Activated naive CD4-positive, alpha-beta T cell (primary cell): ENCODE data around the gene RPL14.
A peak's percentile ranks its signal among the peaks of the same experiment; 100 is the strongest.
"Not testable (repeated sequence)": the region's sequence is repeated elsewhere in the genome, so short reads cannot be mapped to it uniquely, and the experiment has no call there.

ENCODE experiments used
- DNase-seq, 4 experiments: peaks; one replicate each; lab custom pipeline; 2025; lab: John Stamatoyannopoulos, UW

Gene RPL14

DNA sequence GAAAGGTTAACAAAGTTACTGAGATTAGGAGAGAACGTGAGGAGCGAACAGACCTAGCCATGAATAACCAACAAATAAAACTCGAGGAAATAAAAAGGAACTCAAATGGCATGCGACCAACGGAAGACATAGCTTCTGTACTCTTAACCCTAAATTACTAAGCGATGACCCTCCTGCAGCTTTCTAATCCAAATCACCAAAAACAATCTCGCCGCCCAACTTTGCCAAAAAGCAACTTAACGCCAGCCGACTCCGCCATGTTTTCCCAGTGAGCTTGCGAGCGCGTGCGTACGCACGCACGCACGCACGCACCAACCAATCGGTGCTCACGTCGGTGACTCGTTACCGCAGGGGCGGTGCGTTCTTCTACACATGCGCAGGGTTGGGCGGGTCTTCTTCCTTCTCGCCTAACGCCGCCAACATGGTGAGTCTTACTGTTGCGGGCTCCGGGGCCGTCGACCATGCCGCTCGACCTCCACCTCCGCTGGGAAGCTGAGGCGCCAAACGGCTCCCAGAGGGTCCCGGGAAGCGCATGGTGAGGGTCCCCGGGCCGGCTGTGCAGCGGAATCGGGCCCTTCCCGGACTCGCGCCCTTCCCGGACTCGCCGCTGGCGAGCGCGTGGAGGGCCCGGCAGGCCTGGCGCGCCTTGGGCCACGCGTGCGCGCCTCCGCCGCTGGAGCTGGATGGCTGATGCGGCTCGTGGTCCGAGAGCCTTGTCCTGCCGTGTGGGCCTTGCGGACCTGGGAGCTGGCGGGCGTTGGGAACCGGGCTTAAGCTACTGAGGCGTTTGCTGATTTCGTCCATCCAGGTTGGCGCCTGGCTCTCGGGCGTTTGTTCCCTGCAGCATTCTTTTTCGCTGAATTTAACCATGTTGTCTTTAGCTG lies at the start of gene RPL14:
RPL14 (plus strand) TSS at position 400 of the 884 bp plus-strand sequence; CDS start at position 533, 133 bp downstream.
- DNase-seq, result peak; percentile 80 to 93 (median 89)

DNA sequence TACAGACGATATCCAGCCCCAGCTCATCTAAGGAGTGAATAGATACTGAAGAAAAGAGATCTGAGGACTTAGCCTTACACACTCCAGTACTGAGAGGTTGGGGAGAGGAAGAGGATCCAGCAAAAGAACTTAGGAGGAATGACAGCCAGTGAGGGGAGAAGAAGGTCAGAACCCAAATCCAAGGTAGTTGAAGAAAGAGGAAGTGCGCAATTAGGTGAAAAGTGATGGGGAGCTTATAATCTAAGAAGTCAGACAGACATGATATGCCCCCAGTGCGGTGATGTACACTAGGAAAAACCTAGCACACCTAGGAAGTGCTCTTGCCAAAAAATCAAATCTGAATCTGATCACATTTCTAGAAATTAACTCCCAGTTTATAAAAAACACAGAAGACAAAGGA lies 49.5 kb upstream of the RPL14 start:
- no peak for DNase-seq

DNA sequence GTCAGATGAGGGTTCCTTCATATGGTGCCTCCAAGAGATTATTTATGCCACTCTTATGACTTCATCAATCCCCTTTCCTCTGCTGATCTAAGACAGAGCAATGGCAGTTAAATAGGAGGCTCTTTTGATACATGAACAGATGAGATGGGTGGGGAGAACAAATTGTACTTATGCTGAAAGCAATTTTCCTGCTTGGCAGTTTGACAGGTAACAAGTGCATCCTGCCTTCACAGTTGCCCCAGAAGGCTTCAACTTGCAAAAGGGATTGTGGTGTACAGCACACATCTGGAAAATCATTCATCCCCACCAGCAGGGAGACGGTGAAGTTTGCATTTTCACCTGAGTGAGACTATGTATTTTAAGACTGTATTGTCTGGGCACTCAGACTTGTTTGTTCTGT lies 42.9 kb upstream of the RPL14 start:
- no peak for DNase-seq

DNA sequence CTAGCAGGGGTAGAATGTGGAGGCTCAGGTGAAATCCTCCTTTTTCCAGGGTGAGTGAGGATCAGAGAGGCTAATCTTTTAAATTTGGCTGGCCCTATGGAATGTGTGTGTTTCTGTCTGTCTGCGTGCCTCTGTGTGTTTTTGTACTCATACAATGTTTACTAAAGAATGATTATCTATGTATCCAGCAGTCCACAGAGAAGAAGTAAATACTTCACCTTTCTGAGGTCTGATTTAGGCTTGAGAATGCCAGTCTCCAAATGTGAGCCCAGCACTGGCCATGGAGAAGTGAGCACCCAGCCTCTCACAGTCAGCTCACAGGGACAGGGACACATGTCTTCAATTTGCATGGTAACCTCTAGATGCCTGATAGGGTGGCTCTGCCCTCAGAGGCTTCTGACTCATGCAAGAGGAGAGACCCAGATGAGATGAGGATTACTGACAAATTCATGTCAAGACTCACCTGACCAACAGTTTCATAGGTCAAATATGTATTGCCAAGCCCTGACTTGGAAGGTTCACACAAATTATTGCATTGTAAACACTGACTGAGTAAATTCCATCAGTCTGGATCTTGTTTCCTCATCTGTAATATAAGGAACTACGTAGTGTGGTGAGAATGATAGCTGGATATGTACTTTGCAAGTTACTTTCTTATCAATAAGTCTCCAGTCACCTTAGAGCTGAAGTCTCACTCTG lies 39.1 kb upstream of the RPL14 start:
- no peak for DNase-seq

DNA sequence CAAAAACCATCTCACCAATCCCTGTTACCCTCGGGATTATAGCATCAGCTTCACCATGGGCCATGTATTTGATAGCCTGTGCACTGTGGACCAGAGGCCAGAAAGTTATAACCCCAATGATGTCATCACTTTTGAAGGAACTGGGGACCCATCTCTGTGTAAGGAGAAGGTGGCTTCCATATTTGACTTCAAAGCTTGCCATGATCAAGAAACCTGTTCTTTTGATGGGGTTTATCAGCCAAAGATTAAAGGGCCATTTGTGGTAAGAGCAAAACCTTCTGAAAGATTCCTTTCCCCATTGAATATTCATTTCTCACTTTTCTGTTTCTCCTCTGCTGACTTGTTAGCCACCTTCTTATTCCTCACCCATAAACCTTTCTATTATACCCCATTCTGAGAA lies 34.3 kb upstream of the RPL14 start:
- no peak for DNase-seq

DNA sequence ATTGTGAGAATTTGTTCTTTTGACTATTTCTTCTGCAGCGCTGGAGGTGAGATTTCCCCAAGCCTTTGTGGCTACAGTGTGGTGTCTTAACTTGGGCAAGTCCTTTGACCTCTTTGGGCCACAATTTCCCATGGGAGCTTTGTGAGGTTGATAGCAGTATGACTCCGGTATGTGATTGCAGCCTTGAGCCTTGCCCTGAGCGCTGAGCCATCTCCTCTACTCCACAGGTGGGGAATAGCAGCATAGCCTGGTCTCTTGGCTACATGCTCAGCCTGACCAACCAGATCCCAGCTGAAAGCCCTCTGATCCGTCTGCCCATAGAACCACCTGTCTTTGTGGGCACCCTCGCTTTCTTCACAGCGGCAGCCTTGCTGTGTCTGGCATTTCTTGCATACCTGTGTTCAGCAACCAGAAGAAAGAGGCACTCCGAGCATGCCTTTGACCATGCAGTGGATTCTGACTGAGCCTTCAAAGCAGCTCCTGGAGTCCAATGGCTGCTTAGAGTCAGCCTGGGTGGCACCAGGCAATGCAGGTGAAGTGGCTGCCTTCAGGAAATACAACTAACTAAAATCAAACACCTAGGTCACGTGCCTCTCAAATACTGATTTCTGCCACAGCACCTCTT lies 30.0 kb upstream of the RPL14 start:
- no peak for DNase-seq

DNA sequence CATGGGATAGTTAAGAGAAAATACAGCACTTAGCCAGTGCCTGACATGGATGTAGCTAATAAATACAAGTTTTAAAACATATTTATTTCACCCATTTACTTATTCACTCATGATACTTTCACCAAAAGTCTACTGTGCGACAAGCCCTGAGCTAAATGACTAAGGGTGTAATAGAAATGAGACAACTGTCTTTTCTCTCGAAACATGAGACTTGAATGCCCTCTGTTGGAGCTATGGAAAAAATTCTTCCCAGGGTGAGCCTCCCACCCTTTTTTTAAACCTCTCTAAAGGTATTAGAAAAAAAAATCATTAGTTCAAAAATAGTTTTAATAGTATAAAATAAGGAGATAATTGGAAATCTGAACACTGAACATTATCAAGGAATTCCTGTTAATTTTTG lies 24.3 kb upstream of the RPL14 start:
- DNase-seq, result no peak

DNA sequence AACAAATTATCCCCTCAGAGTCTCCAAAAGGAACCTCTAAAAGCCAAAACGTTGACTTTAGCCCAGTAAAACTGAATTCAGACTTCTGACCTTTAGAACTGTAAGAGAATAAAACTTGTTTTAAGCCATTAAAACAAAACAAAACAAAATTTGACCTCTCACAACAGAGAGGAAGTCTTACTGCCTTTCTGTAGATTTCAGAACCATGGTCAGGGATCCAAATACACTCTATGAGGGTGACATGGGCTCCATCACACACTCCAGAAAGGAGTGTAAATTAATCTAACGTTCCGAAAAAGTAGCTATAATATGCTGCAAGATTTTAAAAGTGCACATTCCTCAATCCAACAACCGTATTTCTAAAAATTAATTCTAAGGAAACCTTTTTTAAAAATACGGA lies 19.2 kb upstream of the RPL14 start:
- no peak for DNase-seq

DNA sequence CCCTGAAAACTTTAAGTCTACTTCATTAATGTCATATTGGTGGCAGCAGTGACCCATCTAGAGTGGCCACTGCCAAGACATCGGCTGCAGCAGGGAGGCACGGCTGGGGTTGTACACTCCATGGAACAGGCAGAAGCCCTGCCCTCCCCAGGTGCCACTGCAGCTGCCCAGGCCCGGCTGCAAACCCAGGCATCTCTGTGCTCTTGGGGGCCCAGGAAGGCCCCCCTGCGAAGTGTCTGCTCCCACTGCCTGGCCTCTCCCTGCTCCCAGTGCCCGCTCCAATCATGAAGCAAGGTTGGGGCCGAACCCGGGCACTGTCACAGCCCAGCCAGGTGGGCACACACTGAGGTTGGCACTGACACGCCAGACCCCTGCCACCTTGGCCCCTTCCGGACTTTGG lies 12.1 kb upstream of the RPL14 start:
- DNase-seq, result no peak

DNA sequence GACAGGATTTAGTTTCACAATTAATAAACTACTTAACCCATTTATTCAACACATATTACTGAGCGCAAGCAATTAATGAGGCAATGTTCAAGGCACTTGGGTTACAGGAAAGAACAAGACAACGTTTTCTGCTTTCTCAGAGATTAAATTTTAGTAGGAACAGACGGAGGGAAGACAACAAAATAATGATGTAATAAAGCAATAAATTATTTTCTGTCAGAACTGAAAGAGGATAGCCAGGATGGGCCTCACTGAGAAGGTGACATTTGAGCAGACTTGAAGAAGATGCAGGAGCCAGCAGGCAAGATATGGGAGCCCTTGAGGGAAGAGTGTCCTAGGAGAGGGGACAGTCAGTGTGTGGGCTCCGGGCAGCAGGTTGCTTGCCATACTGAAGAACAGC lies 11.3 kb upstream of the RPL14 start:
- no peak for DNase-seq

DNA sequence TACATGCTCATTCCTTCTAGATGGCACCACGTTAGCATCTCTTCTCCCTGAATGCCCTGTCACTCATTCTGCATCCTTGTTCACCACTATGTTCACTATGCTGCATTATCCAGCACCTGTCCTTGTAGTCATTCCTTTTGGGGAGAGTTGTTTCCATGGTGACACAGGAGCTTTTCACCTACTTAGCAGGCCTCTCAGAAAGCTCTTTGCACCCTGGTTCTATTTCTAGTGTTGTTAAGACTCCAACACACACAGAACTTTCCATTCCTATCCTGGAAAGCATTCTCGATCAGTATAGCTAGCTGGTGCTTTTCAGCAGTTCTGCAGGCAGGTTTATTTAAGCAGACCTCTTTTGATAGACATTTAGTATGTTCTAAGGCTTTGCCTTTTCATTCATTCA lies 6.7 kb upstream of the RPL14 start:
- DNase-seq, result no peak

DNA sequence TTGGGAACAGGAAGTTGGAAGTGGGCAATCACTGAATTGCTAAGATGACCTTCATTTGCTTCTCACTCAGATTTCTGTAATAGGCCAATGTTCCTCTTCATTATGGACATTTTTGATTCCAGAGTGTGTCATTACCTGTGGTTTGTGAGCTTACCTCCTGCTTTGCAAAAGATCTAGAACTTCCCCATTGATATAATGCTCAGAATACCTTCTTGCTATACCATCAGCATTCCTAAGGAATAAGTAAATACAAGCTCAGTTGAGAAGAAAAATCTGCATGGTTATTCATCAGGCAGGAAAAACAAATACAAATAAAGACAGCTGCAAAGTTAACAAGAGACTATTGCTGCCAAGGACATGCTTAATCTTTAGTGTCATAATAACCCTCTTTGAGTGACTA lies 5.6 kb upstream of the RPL14 start:
- DNase-seq, result no peak

DNA sequence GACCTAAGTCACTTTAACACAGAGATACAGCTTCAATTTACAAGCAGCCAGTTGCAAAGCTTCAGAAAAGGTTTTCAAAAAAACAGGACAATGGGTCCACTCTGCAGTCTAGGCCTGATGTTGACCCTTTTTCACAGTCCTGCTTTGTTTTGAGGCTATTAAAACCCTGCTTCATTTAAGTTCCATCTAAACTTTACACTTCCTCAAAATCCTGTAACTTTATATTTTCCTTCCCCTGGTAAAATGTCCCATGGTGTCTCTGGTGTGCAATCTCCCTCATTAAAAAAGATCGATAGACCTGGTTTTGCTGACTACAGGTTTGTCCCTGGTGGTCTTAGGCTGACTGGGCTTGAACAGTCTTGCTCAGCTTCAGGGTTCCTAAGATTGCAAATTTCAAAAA lies 5.1 kb upstream of the RPL14 start:
- DNase-seq, result no peak

DNA sequence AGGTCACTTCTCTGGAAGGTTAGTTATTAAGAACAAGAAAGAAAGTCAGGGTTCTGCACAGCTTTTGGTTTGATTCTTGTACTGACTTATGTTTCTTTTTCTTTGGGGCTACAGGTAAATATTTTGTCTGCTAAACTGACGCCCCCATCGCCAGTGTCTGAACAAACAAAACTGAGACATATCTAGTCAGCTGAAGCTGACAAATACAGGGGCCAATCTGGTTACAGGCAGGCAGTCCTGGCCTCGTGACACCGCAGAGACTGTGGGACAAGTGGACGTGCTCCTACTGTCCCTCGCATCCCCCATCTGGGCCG lies 4.6 kb upstream of the RPL14 start:
- no peak for DNase-seq

DNA sequence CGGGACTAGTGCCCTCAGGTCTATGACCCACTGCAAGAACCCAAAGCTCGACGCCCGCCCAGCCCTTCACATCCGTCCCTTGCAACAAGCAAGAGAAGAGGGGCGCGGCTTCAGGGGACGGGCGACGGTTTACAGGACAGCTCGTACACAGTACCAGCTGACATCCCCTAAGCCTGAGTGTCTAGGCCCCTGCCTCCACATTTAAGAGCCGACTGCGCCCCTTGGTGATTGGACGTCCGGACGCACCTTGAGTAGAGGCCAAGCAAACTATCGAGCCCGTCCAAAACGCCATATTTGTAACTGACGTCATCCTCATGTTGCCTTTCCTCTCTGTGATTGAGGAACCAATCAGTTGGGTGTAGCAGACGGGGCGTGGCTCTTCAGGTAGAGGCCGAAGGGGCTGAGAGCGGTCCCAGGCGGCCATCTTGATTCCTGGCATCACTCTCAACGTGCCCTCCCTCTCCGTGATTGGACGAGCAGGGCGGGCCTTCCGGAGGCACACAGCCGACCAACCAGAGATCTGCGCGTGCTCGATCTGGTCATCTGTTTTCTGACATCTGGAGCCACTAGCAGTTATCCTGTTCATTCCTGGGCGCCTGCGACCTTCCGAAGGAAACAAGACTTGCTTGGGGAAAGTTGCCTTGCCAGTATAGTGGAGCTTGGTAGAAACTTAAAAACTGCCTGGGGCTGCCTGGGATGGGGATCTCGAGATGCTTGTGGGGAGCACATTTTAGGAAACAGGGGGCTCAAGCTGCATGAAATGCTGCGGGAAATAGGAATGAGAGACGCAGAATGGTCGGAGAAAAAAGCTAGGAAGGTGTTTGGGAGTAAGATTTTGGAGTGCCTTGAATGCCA lies 4.0 kb upstream of the RPL14 start:
- DNase-seq, result peak; percentile 80 to 93 (median 86)

DNA sequence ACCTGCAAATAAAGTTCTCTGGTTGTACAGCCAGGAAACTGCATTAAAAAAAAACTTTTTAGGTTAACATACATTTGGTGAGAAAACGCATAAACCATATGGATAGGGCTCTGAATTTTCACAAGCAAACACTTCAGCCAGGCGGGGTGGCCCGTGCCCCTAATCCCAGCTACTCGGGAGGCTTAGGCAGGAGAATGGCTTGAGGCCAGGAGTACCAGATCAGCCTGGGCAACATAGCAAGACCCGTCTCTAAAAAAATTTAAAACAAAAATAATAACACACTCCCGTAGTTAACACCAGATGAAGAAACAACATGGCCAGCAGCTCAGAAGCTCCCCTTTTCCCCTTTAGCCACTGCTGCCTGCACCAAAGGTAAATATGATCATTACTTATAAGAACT lies 3.2 kb upstream of the RPL14 start:
- DNase-seq, result no peak

DNA sequence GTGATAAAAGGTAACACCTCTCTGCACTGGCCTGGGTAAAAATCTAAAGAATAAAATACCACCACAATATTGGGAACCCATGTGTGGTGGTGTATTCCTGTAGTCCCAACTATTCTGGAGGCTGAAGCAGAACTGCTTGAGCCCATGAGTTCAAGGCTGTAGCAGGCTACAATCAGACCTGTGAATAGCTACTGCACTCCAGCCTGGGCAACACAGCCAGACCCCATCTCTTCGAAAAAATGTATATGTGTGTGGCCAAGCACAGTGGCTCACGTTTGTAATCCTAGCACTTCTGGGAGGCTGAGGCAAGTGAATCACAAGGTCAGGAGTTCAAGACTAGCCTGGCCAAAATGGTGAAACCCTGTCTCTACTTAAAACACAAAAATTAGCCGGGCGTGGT lies 1.8 kb upstream of the RPL14 start:
- no peak for DNase-seq

DNA sequence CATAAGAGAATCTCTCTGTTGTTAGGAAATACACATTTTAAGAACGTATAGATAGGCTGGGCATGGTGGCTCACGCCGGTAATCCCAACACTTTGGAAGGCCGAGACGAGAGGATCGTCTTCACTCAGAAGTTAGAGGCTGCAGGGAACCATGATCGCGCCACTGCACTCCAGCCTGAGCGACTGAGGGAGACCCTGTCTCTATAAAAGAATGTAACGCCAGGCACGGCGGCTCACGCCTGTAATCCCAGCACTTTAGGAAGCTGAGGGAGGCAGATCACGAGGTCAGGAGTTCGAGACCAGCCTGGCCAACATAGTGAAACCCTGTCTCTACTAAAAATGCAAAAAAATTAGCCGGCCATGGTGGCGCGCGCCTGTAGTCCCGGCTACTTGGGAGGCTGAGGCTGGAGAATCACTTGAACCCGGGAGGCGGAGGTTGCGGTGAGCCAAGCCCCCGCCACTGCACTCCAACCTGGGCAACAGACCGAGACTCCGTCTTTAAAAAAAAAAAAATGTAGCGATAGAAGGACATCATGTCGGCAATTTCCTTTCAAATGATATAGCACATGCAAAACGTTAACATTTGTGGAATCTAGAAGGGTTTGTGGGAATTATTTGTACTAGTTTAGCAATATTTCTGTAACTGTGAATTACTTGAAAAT lies 730 bp upstream of the RPL14 start:
- no peak for DNase-seq

DNA sequence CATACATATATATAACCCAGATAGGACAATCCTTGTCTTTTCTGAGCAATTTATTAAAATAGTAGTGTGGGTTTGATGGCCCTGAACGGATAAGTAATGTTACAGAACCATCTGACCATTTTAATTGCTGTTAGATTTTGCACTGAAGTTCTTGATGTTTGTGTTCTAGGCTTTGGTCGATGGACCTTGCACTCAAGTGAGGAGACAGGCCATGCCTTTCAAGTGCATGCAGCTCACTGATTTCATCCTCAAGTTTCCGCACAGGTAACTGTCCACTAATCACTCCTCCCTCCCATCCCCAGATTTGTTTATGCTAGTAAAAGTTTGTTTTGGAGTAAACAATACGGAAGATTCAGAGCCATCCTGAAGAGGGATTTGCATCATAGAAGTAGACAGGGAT lies 1.3 kb downstream of the RPL14 start:
- no peak for DNase-seq

DNA sequence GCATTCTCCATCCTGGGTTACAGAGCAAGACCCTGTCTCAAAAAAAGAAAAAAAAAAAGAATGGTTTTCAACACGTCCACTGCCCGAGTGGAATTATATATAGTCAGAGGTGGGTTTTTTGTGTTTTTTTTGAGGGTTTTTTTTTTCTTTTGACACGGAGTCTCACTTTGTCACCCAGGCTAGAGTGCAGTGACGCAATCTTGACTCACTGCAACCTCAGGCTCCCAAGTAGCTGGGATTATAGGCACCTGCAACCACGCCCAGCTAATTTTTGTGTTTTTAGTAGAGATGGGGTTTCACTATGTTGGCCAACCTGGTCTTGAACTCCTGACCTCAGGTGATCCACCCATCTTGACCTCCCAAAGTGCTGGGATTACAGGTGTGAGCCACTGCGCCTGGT lies 3.3 kb downstream of the RPL14 start:
- DNase-seq, result not testable (repeated sequence)

DNA sequence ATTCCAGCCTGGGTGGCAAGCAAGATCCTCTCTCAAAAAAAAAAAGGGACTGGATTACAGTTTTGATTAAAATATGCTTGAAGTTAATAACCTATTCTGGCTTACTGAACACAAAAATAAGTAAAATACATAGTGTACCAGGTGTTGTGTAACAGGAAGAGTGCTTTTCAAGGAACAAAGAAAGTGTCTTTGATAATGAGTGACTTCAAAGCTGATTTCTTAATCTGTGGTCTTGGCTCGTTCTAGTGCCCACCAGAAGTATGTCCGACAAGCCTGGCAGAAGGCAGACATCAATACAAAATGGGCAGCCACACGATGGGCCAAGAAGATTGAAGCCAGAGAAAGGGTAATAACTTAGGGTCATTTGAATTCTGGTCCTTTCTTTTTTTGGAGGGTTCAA lies 4.0 kb downstream of the RPL14 start:
- no peak for DNase-seq

DNA sequence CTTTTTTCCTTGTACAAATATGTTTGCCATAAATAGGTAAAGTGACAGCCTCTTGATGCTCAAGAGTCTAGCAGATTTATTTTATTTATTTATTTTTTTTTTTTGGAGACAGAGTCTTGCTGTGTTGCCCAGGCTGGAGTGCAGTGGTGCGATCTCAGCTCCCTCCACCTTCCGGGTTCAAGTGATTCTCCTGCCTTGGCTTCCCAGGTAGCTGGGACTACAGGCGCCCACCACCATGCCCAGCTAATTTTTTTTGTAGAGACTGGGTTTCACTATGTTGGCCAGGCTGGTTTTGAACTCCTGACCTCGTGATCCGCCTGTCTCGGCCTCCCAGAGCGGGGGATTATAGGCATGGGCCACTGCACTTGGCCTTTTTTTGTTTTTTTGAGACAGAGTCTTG lies 5.7 kb downstream of the RPL14 start:
- DNase-seq, result not testable (repeated sequence)
